Measurements from ENCODE around the gene HELZ.

HELZ gene, protein sequence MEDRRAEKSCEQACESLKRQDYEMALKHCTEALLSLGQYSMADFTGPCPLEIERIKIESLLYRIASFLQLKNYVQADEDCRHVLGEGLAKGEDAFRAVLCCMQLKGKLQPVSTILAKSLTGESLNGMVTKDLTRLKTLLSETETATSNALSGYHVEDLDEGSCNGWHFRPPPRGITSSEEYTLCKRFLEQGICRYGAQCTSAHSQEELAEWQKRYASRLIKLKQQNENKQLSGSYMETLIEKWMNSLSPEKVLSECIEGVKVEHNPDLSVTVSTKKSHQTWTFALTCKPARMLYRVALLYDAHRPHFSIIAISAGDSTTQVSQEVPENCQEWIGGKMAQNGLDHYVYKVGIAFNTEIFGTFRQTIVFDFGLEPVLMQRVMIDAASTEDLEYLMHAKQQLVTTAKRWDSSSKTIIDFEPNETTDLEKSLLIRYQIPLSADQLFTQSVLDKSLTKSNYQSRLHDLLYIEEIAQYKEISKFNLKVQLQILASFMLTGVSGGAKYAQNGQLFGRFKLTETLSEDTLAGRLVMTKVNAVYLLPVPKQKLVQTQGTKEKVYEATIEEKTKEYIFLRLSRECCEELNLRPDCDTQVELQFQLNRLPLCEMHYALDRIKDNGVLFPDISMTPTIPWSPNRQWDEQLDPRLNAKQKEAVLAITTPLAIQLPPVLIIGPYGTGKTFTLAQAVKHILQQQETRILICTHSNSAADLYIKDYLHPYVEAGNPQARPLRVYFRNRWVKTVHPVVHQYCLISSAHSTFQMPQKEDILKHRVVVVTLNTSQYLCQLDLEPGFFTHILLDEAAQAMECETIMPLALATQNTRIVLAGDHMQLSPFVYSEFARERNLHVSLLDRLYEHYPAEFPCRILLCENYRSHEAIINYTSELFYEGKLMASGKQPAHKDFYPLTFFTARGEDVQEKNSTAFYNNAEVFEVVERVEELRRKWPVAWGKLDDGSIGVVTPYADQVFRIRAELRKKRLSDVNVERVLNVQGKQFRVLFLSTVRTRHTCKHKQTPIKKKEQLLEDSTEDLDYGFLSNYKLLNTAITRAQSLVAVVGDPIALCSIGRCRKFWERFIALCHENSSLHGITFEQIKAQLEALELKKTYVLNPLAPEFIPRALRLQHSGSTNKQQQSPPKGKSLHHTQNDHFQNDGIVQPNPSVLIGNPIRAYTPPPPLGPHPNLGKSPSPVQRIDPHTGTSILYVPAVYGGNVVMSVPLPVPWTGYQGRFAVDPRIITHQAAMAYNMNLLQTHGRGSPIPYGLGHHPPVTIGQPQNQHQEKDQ (N-terminal part only)

DNA sequence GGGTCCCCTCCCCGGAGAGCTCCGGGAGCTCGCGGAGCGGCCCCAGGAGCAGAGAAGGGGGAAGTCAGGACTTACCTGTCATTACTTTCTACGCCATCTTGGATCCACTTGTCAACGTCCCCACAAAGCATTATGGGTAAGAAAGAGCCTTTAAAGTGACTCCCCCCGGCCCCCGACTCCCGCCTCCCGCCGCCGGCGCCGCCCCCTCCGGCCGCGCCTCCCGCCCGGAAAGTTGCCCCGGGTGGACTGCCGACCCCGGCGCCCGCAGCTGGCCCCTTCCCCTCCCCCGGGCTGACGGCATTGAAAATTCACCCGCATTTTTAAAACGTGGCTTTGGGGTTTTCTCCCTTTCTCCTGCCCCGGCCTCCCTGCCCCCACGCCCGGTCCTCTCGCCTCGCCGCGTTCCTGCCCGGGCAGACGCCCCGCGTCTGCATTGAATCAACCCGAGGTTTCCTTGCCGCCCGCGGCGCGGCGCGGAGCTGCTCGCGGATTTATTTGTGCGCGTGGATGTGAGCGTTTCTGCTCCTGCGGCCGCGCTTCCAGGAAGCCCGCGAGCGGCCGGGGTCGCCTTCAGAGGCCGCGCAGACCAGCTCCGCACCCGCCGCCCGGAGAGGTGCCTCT lies at the start of gene HELZ:
Gene HELZ (minus strand): TSS at position 124 of the 621 bp plus-strand sequence. CDS start 26,392 bp downstream, outside the sequence.
- TF ChIP-seq, protein P1, sequence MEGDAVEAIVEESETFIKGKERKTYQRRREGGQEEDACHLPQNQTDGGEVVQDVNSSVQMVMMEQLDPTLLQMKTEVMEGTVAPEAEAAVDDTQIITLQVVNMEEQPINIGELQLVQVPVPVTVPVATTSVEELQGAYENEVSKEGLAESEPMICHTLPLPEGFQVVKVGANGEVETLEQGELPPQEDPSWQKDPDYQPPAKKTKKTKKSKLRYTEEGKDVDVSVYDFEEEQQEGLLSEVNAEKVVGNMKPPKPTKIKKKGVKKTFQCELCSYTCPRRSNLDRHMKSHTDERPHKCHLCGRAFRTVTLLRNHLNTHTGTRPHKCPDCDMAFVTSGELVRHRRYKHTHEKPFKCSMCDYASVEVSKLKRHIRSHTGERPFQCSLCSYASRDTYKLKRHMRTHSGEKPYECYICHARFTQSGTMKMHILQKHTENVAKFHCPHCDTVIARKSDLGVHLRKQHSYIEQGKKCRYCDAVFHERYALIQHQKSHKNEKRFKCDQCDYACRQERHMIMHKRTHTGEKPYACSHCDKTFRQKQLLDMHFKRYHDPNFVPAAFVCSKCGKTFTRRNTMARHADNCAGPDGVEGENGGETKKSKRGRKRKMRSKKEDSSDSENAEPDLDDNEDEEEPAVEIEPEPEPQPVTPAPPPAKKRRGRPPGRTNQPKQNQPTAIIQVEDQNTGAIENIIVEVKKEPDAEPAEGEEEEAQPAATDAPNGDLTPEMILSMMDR (IDR thresholded peaks at IDR 0.05; ENCODE audit: low read depth, low read length, missing control alignments), result no peak
- peak; percentile 74 for DNase-seq (ENCODE audit: low read depth)
- in situ Hi-C loops (cut with HindIII; ENCODE audit: low sequenced_read_pairs), result no loop called here
- peak within 1 kb of the TSS; percentile 73 for H3K4me3 ChIP-seq (ENCODE audit: low read depth, low read length)

DNA sequence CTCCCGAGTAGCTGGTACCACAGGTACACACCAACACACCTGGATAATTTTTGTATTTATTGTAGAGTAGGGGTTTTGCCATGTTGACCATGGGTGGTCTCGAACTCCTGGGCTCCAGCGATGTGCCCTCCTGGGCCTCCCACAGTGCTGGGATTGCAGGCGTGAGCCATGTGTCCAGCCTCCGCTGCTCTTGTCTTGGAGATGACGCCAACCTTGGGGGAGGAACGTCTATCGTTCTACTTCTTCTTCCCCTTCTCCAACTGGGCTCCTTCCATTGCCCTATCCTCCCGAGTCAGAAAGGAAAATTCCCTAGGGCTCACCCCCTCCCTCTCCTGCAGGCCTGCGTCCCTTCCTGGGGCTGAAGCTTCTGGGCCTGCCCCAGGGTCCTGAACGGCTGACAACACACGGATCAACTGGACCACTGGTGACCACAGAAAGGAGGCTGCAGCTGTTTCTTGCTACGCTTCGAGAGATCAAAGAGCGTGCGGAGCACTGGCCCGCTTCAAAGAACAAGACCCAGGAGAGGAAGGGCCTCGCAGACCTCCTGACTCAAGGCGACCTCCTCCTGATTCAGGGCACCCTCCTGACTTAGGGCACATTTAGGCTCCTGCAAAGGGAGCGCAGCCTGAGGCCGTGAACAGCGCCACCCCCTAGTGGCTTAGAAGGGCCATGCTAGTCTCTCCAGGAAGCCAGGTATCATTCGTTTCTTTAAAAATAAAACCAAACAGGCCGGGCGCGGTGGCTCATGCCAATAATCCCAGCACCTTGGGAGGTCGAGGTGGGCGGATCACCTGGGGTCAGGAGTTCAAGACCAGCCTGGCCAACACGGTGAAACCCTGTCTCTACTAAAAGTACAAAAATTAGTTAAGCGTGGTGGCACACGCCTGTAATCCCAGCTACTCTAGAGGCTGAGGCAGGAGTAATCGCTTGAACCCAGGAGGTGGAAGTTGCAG lies 48.5 kb upstream of the HELZ start:
- in situ Hi-C loops (cut with HindIII; ENCODE audit: low sequenced_read_pairs), result no loop called here
- no peak overlapping the region for H3K4me3 ChIP-seq (ENCODE audit: low read depth, low read length)
- DNase-seq (ENCODE audit: low read depth), result no peak
- TF ChIP-seq, protein P1 (IDR thresholded peaks at IDR 0.05; ENCODE audit: low read depth, low read length, missing control alignments), result peak; percentile 64

DNA sequence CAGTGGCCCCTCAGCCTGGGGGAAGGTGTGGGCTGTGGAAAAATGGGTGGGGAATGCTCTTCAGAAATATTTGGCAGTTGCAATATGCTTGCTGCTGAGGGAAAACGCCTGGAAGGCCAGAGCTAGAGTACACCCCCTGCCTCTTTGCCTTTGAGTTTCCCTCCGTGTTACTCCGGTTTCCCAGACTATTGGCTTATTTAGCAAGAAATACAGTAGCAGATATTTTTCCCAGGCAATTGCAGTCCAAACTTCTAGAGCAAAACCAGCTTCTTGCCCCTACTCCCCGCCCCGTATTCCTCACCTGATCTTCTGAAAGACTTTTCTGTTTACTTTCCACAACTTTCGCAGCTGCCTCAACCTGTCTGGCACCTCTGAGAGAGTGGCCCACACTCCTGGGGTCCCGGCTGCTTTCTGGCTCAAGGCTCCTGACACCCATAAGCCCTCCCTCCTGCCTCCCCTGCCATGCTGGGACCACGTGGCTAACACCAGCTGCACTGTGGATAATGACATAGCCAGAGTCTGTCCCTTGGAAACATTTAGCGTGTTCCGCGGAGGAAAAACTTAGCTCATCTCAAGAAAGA lies 45.8 kb upstream of the HELZ start:
- TF ChIP-seq, protein P1 (IDR thresholded peaks at IDR 0.05; ENCODE audit: low read depth, low read length, missing control alignments), result no peak
- DNase-seq (ENCODE audit: low read depth), result no peak
- H3K4me3 ChIP-seq (ENCODE audit: low read depth, low read length), result no peak overlapping the region
- in situ Hi-C loops (cut with HindIII; ENCODE audit: low sequenced_read_pairs), result no loop called here

DNA sequence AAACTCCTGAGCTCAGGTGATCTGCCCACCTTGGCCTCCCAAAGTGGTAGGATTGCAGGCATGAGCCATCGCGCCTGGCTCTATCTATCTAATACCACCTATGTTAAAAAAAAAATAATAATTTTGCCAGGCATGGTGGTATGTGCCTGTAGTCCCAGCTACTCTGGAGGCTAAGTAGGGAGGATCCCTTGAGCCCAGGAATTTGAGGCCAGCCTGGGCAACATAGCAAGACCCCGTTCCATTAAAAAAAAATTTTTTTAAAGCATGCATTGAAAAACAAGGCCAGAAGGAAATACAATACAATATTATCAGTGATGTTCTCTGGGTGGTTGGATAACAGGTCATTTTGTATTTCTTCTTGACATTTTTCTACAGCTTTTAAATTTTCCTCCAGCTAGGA lies 45.2 kb upstream of the HELZ start:
- no peak overlapping the region for H3K4me3 ChIP-seq (ENCODE audit: low read depth, low read length)
- in situ Hi-C loops (cut with HindIII; ENCODE audit: low sequenced_read_pairs), result no loop called here

More for the DNA sequence above, 45.2 kb upstream of the HELZ start:
- no peak for DNase-seq (ENCODE audit: low read depth)
- TF ChIP-seq, protein P1 (IDR thresholded peaks at IDR 0.05; ENCODE audit: low read depth, low read length, missing control alignments), result no peak

All from astrocyte of the cerebellum (primary cell).